Measurements from ENCODE around the gene ACVR1B. TPM values are rescaled to one million over a fixed set of nuclear protein-coding genes. Genes with fewer than 3 reads are reported as not detected.
A peak's percentile ranks its signal among the peaks of the same experiment; 100 is the strongest.

The ACVR1B gene
- total RNA-seq, 1 experiment from 2014 or later: 13.4 TPM

GRCh38 chr12:51953089-51953488, 1.6 kb downstream of the ACVR1B start:
- no peaks in the 10 kb centered on the region; the same call in 1 of the 2 replicates for H3K36me3 ChIP-seq (ENCODE audit: low read depth)
- DNase-seq: no peak
- H3K9me2 ChIP-seq (ENCODE audit: insufficient read depth): no peaks in the 10 kb centered on the region
- peak overlapping the region; percentile 96 for H3K4me2 ChIP-seq
- H3K27ac ChIP-seq: no peak overlapping the region
- H3K4me1 ChIP-seq (replicated peaks; ENCODE audit: insufficient read depth): peaks cover 34% of the 10 kb centered on the region
- intact Hi-C loops (cut with micrococcal nuclease; ENCODE audit: unreplicated experiment): no loop called here
- TF ChIP-seq EZH2 (IDR thresholded peaks at IDR 0.05; ENCODE audit: low read depth): no peak
- TF ChIP-seq CTCF (conservative IDR thresholded peaks at IDR 0.05): no peak
- H3K9me3 ChIP-seq (ENCODE audit: insufficient read depth, low read depth): no peaks in the 10 kb centered on the region
- TSS peak; percentile 26 for BruUV-seq (replicated peaks)
- H4K20me1 ChIP-seq (ENCODE audit: insufficient read depth): 0 out of 2 replicates have a peak, but pooled peaks cover 3% of the 10 kb centered on the region
- peaks cover 23% of the 10 kb centered on the region for H3K27me3 ChIP-seq (ENCODE audit: insufficient read depth, low read depth)
- no peak overlapping the region for H2AFZ ChIP-seq
- peaks cover 45% of the 10 kb centered on the region for H3K79me2 ChIP-seq (ENCODE audit: low read depth)
- no peak overlapping the region for H3K4me3 ChIP-seq
- H3F3A ChIP-seq (ENCODE audit: insufficient read depth, low read depth): no peaks in the 10 kb centered on the region
- POLR2A ChIA-PET (ENCODE audit: unreplicated experiment): no interaction called here
- CTCF ChIA-PET: no interaction called here

- no TSS peak for BruUV-seq (replicated peaks)
- Histone ChIP-seq H3K79me2 (ENCODE audit: low read depth) (peaks cover 45% of the 10 kb centered on the region), H3K27ac (no peak overlapping the region), H3K4me1 (replicated peaks; ENCODE audit: insufficient read depth) (peaks cover 34% of the 10 kb centered on the region), H3K9me2 (ENCODE audit: insufficient read depth) (no peaks in the 10 kb centered on the region), H3F3A (ENCODE audit: insufficient read depth, low read depth) (no peaks in the 10 kb centered on the region), H4K20me1 (ENCODE audit: insufficient read depth) (0 out of 2 replicates have a peak, but pooled peaks cover 3% of the 10 kb centered on the region), H3K9me3 (ENCODE audit: insufficient read depth, low read depth) (no peaks in the 10 kb centered on the region), H3K4me2 (peak overlapping the region; percentile 55), H3K4me3 (no peak overlapping the region), H2AFZ (no peak overlapping the region), H3K27me3 (ENCODE audit: insufficient read depth, low read depth) (peaks cover 15% of the 10 kb centered on the region), H3K36me3 (ENCODE audit: low read depth) (no peaks in the 10 kb centered on the region; the same call in 1 of the 2 replicates)
- CTCF ChIA-PET: no interaction called here
- no peak for DNase-seq
- intact Hi-C loops (cut with micrococcal nuclease; ENCODE audit: unreplicated experiment): no loop called here
- TF ChIP-seq CTCF (conservative IDR thresholded peaks at IDR 0.05): no peak
- TF ChIP-seq EZH2 (IDR thresholded peaks at IDR 0.05; ENCODE audit: low read depth): no peak
- POLR2A ChIA-PET (ENCODE audit: unreplicated experiment): no interaction called here
Measured at GRCh38 chr12:51953864-51954263, 2.4 kb downstream of the ACVR1B start.

- no peak for TF ChIP-seq CTCF (conservative IDR thresholded peaks at IDR 0.05)
- no peak for TF ChIP-seq EZH2 (IDR thresholded peaks at IDR 0.05; ENCODE audit: low read depth)
- Histone ChIP-seq H2AFZ (no peak overlapping the region), H3K4me1 (replicated peaks; ENCODE audit: insufficient read depth) (peaks cover 34% of the 10 kb centered on the region), H3K4me2 (peak overlapping the region; percentile 55), H3K79me2 (ENCODE audit: low read depth) (peaks cover 45% of the 10 kb centered on the region), H3K27me3 (ENCODE audit: insufficient read depth, low read depth) (peaks cover 6% of the 10 kb centered on the region), H3K4me3 (peak overlapping the region; percentile 2; the same call in 1 of the 2 replicates), H3K36me3 (ENCODE audit: low read depth) (no peaks in the 10 kb centered on the region; the same call in 1 of the 2 replicates), H4K20me1 (ENCODE audit: insufficient read depth) (0 out of 2 replicates have a peak, but pooled peaks cover 3% of the 10 kb centered on the region), H3F3A (ENCODE audit: insufficient read depth, low read depth) (no peaks in the 10 kb centered on the region), H3K9me3 (ENCODE audit: insufficient read depth, low read depth) (no peaks in the 10 kb centered on the region), H3K9me2 (ENCODE audit: insufficient read depth) (no peaks in the 10 kb centered on the region), H3K27ac (peak overlapping the region; percentile 45; the same call in 1 of the 2 replicates)
- no TSS peak for BruUV-seq (replicated peaks)
- ChIA-PET CTCF (no interaction called here), POLR2A (ENCODE audit: unreplicated experiment) (no interaction called here)
- peak in 1 of 2 experiments; percentile 86 for DNase-seq
- intact Hi-C loops (cut with micrococcal nuclease; ENCODE audit: unreplicated experiment): no loop called here
Measured at GRCh38 chr12:51954561-51955361, 3.3 kb downstream of the ACVR1B start.

Data from PC-9 (cell line).